NCI-H446 (cell line): ENCODE results near the gene NCOR1.
A peak's percentile ranks its signal among the peaks of the same experiment; 100 is the strongest.

ENCODE experiments used
- DNase-seq, 2 experiments: peaks; one replicate each; lab custom pipeline; 2025; lab: John Stamatoyannopoulos, UW

NCOR1 gene

DNA sequence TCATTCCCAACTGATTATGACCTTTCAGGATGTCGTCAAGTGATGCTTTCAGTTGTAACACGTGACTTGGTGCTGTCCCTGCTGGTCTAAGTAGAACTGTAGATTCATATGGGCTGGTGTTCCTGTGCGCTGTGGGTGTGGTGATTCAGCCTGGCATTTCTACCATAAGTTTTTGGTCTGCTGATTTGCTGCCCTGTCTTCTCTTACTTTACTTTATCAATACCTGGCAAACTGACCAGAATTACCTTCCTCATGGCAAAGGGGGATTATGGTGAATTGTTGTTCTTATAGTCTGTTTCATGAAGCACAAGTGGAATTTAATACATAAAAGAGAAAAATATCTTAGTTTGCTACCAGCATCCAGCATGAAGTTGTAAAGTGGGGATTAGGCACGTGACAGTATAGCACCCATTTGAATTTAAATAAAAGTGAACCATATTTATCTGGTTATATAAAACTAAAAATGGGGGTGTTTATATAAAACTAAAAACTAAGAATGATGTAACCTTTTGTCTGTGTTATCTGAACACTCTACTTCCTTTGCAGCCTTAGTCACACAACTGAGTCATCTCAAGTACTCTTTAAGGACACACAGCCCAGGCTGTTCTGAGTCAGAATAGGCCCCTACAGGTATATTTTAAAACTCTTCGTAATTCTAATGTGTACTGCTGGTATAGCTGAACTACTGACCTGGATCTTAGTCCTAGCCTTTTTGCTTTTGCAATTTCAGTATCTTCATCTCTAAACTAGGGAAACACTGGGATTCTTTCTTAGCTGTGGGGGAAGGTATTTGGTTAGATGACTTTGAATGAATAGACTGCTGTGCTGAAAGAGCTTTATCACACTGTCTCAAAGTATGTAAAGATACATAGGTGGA lies 187.4 kb downstream of the NCOR1 start:
- DNase-seq, result no peak

DNA sequence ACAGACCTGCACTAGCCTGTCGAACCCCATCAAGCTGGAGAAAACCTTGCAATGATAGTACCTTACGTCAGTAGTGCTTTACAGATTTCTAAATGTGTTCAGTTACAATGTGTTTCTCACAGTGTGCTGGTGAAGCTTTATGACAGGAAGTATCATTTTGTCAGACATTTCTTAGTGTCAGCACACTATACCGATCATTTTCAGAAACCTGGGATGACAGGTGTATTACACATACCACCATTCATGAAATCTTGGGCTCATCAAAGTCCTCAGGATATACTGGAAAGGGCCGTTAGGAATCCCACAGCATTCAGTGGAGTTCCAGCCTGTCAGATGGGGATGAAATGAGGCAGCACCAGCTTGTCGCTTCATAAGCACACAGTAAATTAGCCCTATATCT lies 188.4 kb downstream of the NCOR1 start:
- DNase-seq, result no peak

DNA sequence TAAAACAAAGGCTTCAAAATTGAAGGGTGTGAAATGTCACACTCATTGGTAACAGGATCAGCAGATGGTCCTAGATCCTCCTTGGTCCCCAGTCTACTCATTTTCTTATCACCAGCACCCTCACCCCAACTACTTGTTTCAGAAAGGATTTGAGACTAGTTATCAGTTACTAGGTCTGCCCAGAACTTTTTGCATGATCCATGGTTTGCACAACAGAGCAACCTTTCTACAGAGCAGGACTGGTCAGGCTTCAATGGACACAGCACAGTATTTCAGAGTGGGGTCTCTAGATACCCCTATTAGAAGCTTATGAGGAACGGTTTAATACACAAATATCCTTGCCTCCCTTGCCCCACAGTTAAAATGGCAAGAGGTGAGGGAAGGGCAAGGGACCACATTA lies 190.1 kb downstream of the NCOR1 start:
- no peak for DNase-seq

DNA sequence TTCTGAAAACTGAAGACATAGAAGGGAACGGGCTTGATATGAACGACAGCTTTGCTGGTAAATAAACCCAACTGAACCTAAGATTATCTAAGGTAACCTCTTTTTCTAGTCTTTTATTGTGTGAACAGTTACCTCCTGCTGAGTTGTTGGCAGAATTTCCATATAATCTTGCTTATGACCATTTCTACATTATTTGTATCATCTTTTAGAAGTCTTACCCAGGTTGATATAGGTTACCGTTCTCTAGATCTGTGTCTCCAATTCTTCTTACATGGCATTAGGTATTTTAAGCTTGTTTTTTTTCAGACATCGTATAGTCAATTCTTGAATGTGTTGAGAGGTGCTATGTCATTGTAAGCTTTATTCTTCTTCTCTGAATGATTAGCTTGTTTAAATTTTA lies 191.5 kb downstream of the NCOR1 start:
- no peak for DNase-seq

DNA sequence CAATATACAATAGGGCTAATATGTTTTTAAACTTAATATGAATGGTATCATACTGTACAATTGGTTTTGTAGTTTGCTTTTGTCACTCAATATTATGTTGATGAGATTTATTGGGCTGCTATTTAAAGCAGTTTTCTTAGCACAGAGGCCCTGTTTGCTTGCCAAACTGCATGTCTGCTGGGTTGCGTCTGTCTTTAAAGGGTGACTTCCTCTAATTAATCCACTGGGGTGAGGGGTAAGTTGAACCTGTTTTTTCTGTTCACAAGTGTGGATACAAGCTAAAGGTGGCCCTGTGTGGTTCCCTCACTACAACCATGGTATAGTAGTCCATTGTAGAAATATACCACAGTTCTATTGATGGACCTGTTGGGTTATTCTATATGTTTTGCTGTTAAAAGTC lies 196.0 kb downstream of the NCOR1 start:
- DNase-seq, result no peak

DNA sequence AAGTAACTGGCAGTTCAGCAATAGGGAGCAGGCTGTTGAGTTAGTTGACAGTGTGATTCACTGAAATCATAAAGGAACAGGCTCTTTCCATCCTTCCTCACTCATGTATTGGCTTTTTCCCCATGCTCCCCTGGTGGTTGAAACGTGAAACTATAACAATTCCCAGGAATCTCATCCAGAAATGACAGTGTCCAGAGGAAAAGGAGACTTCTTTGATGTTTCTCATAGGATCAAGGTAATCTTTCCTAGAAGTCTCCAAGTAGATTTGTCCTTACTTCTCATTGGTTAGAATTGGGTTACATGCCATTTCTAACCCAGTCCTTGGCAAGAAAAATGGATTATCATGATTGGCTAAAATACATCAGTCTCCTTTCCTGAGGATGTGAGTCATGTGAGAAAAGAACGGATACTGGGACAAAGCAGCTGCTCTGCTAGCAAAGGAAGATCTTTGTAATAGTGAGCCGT lies 201.4 kb downstream of the NCOR1 start:
- DNase-seq, result peak in 1 of 2 experiments; percentile 14

DNA sequence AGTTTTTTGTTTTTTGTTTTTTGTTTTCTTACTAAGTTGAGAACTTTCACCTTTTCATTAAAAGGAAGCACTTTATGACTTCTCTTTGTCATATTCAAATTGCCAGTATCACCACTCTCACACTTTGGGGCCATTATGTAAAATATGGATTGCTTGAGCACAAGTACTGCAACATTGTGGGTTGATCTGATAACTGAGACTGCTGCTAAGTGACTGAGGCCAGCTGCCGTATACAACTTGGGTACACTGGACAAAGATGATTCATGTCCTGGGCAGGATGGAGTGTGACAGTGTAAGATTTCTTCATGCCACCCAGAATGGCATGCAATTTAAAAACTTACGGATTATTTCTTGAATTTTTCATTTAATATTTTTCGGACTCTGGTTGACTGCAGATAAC lies 207.9 kb downstream of the NCOR1 start:
- DNase-seq, result no peak

DNA sequence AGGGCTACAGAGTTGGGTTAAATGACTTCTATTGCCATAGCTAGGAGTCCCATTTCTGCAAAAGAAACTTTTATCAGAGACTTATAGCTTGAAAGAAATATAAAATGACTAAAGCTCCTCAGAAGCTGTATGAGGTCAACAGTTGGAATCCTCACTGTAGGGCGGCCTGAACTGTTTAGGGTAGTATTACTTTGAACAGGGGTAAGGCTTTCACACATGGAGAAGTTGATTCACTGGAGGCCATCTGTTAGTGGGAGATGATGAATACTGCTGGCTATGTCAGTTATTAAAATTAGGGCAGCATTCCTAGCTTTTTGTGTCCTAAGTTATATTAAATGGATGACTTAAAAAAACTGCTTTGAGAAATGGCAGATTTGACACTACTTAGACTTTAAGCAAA lies 209.7 kb downstream of the NCOR1 start:
- DNase-seq, result no peak

DNA sequence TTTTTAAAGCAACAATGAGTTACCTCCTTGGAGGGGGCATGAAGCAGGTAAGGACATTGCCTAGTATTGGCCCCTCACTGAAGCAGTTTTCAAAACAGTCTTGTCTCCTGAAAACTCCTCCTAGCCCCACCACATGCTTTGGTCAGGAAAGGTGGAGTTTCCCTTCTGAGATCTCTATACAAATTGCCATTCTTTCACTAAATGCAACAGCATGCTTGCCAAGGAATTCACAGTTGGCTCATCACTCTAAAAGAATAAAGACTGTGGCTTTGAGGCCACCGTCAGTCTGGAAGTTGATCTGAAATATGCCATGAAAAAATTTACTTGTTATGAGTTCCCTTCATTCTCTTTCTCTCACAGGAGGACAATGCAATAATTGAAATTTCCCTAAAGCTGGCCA lies 211.5 kb downstream of the NCOR1 start:
- no peak for DNase-seq

DNA sequence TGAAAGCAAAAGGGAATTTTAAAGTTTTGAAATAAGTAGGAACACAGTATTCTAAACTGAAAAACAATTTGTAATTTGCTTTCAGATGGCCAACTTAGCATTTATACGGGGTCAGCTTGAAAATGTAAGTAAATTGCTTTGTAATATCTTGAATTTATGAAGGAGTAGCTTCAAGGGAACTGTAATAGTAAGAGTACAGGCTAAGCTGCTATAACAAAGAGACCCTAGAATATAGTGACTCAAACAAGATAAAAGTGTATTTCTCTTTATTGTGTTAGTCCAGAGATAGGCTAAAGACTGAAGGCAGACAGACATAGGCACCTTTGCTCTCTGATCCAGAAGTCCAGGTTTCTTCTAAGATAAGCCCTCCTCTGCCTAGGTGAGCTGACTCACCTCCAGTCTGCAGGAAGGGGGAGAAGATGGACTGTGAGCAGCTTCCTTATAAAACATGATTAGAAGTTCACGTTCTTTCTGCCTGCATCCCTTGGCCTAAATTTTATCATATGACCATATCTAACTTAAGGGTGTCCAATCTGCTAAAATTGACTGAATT lies 212.6 kb downstream of the NCOR1 start:
- DNase-seq, result no peak

DNA sequence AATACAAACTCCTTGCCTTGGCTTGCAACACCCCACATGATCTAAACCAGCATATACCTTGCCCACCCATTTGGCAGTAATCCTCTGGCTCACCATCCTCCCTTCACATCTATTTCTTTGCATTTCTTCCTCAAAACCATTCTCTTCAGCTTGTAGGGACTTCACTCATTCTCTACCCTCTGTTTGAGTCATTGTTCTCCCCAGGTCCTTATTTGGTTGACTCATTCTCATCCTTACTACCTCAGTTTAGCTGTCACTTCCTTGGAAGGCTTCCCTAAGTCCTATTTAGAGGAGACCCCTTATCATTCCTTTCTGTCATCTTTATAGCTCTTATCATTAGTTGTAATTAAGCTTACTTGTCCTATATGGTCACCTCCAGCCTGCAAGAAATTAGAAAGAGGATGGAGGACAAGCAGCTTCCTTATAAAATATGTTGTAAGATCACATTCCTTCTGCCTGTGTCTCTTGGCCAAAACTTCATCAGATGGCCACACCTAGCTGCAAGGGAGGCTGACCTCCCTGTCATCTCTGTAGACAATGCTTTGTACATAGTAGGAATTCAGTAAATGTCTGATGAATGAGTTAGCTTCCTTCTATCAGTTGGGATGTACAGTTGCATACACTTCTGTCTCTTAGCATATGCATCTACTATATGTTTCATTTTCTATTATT lies 214.0 kb downstream of the NCOR1 start:
- no peak for DNase-seq

DNA sequence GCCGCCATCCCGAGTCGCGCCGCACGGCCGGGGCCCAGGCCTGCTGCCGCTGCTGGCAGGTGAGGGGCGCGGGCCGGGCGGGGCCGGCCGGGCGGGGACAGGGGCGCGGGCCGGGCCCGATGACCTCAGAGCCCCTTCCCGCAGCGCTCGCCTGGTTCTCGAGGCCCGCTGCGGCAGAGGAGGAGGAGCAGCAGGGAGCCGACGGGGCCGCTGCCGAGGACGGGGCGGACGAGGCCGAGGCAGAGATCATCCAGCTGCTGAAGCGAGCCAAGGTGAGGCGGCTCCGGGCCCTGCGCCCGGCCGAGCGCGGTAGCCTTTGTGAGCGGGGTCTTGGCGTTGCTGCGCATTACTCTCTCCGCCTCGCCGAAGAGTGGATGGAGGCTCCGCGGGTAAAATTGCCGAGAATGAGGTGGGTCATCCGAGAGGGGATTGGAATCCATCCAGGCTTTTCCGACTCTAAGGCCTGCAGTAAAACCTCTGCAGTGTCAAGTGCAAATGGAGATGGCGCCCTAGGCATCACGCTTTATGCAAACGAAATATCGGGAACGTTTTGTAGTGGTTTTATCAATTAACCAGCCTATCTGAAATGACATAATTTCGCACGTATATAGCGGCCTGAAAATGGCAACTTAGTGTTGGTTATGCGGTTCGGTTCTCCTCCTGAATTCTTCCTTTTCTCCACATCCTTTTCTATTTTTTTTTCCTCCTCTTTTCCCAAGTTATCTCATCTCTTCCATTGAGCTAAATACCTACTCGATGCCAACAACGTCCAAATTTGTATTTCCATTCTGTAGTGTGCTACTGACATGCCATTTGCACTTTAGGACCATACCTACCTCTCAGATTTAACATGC lies 215.1 kb downstream of the NCOR1 start:
- DNase-seq, result peak in 1 of 2 experiments; percentile 27

DNA sequence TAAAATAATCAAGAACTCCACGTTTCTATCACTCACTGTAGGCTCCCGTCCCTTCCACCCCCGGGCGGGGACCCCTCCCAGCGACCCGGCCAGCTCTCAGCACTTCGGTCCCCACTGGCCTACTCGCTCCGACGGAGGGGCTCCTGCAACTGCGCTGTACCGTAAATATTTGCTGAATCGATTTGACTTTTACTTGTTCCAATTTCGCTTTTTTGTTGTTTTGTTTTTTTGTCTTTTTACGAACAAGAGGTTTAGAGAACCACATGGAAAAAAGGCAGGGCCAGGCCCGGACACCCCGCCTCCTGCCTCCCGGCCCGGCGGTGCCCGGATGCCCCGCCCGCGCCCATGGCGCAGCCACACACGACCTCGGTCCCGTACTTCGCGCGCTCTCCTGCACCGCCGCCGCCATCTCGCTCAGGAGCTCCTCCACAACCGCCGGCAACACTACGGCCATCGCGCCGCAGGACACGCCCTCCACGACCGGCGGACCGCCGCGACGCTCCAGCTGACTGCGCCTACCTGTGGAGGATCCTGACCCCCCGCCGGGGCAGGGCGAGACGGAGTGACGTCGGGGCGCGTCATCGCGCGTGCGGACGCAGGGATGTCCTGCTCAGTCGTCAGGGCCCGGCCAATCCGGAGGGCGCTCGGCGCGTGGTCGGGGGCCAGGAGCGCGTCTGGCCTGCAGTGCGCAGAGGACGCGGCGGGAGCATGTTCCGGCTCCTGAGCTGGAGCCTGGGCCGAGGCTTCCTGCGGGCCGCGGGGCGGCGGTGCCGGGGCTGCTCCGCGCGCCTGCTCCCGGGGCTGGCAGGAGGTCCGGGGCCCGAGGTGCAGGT lies 216.0 kb downstream of the NCOR1 start, which contains the start of the genes TTC19 and ZSWIM7:
TSS of gene TTC19 (plus strand) at position 684 of the 833 bp plus-strand sequence. CDS start at position 709, 25 bp downstream.
TSS of gene ZSWIM7 (minus strand) at position 564 of the 833 bp plus-strand sequence. CDS start at position 454, 110 bp downstream.
- DNase-seq, result peak; percentile 76 to 89

DNA sequence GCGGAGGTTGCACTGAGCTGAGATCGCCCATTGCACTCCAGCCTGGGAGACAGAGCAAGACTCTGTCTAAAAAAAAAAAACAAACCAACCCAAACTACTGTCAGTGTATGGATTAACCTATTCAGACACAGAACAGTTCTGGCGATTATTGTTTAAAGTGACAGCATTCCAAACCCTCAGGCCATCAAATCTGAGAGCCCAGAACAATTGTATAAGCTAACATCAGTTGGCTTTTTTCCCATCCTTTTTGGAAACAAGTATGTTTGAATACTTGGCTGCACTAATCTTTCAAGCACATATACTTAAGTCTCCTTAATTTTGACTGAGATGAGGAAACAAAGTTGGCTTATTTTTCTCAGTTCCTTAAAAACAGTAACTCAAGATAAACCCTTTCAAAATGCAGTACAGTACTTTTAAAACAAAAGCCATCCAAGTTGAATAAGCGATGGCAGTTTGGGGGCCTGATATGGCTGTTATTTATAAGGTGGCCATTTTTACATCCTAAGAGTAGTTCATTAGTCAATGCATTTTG lies 217.2 kb downstream of the NCOR1 start:
- no peak for DNase-seq

DNA sequence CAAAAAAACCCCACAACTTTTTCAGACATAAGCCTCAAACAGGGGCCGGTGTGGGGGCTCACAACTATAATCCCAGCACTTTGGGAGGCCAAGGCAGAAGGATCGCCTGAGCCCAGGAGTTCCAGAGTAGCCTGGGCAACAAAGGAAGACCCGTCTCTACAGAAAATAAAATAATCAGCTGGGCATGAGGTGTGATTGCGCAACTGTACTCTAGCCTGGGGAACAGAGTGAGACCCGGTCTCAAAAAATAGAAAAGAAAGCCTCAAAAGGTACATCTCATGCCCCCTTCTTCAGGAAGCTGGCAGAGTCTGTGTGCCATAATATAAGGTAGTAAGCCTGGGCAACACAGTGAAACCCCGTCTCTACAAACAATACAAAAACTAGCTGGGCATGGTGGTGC lies 219.0 kb downstream of the NCOR1 start:
- no peak for DNase-seq

DNA sequence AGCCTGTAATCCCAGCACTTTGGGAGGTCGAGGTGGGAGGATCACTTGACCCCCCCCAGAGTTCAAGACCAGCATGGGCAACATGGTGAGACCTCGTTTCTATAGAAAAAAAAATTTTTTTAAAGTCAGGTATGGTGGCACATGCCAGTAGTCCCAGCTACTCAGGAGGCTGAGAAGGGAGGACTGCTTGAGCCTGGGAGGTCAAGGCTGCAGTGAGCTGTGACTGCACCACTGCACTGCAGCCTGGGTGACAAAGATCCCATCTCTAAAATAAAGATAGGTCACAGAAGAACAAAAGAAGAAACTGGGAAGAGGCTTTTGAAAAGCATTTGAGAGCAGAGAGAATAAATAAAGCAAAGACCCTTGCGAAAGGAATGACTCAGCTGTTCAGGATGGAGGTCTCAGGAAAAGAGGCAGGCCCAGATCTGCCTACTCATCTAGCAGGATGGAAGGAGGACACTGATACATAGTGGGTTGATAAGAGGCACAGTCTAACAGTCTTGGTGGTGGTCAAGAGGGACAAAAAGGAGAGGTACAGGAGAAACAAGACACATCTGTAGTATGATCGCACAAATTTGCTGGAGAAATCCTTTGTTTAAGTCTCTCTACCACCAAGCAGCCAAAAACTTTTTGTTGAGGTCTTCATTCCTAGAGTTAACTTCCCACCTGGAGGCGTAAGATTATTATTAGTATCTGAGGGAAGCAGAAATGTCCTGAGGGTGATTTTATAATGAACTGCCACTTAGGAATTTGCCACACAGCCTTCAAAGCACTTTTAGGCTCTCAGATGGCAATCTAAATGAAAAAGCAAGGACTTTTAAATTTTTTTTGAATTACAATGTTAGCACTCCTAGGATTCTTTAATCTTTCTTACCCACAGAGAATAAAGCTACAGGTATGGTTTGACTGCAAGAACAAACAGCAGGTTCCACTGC lies 233.4 kb downstream of the NCOR1 start:
- DNase-seq, result no peak

DNA sequence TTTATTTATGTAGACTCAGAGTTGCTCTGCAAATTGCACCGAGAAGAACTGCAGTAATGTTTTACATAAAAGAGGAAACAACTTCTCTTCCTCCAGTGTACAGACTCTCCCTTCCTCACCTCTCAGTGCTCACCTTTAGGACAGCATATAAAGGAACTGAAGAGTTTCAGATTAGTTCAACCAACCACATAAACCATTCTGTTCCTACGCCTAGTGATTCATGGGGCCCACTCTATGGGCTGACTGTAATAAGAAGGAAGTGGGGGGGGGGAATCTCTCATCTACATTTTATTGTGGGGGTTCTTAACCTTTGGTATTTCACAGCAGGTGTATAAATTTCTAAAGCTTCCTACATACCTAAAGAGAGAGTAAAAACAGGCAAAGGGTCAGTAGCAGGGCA lies 234.1 kb downstream of the NCOR1 start:
- DNase-seq, result no peak
